Measurements from ENCODE around the gene MGAT5B.

GRCh38 chr17:76899414-76899813 lies 31.2 kb downstream of the MGAT5B start:
- no peak for TF ChIP-seq IKZF1 (IDR thresholded peaks at IDR 0.05)
- TF ChIP-seq NCOA2 (CRISPR knock-in tag; IDR thresholded peaks at IDR 0.05) = no peak
- no peak for TF ChIP-seq ZSCAN20 (CRISPR knock-in tag; IDR thresholded peaks at IDR 0.05; ENCODE audit: borderline replicate concordance)
- TF ChIP-seq ZNF678 (CRISPR knock-in tag; IDR thresholded peaks at IDR 0.05) = no peak
- no peak for TF ChIP-seq BCL3 (CRISPR knock-in tag; IDR thresholded peaks at IDR 0.05)
- TF ChIP-seq ZNF274 (CRISPR knock-in tag; IDR thresholded peaks at IDR 0.05) = no peak
- TF ChIP-seq UBTF (CRISPR knock-in tag; IDR thresholded peaks at IDR 0.05) = no peak
- TF ChIP-seq POLR2A (IDR thresholded peaks at IDR 0.05; ENCODE audit: insufficient read depth in 1 of 2, low read depth in 2 of 2, low read length in 2 of 2) = no peak
- TF ChIP-seq CTCF (CRISPR knock-in tag; IDR thresholded peaks at IDR 0.05) = no peak
- no peak for TF ChIP-seq ETV6 (CRISPR knock-in tag; conservative IDR thresholded peaks at IDR 0.05)
- no peak for TF ChIP-seq CEBPG (CRISPR knock-in tag; IDR thresholded peaks at IDR 0.05)

Data from HepG2 (cell line).